BLaER1 treated with 17β-estradiol and CSF1 and Interleukin-3, amounts not matched to agents 10 nM and 100 nM (cell line): ENCODE results near the gene ALDH16A1.
"Not testable (repeated sequence)": the region's sequence is repeated elsewhere in the genome, so short reads cannot be mapped to it uniquely, and the experiment has no call there.

Source experiments
- H3K27ac ChIP-seq, 11 experiments: shearing (Covaris generic); formaldehyde crosslinking; 2 replicates each; pipeline ENCODE4 v1.8.1; 2022
- H3K27me3 ChIP-seq, 11 experiments: shearing (Covaris generic); formaldehyde crosslinking; 2 replicates each; pipeline ENCODE4 v1.8.1; 2022
- H3K36me3 ChIP-seq, 11 experiments: shearing (Covaris generic); formaldehyde crosslinking; 2 replicates each; pipeline ENCODE4 v1.8.1; 2022
- H3K4me1 ChIP-seq, 10 experiments: shearing (Covaris generic); formaldehyde crosslinking; 2 replicates each; pipeline ENCODE4 v1.8.1; 2022
- H3K4me2 ChIP-seq, 11 experiments: shearing (Covaris generic); formaldehyde crosslinking; 2 replicates each; pipeline ENCODE4 v1.8.1; 2022
- H3K4me3 ChIP-seq, 10 experiments: shearing (Covaris generic); formaldehyde crosslinking; 2 replicates each; pipeline ENCODE4 v1.8.1; 2022
- H3K9ac ChIP-seq, 11 experiments: shearing (Covaris generic); formaldehyde crosslinking; 2 replicates each; pipeline ENCODE4 v1.8.1; 2022
- H3K9me3 ChIP-seq, 11 experiments: shearing (Covaris generic); formaldehyde crosslinking; replicated peaks in 1 of 11; 2 replicates each; pipeline ENCODE4 v1.8.1; 2022
- H4K20me1 ChIP-seq, 11 experiments: shearing (Covaris generic); formaldehyde crosslinking; 2 replicates each; pipeline ENCODE4 v1.8.1; 2022
- Cebpa-rat ChIP-seq, 11 experiments: shearing (Covaris generic); IDR thresholded peaks; 2 replicates each; pipeline ENCODE4 v1.8.1; 2022

ALDH16A1 gene

DNA sequence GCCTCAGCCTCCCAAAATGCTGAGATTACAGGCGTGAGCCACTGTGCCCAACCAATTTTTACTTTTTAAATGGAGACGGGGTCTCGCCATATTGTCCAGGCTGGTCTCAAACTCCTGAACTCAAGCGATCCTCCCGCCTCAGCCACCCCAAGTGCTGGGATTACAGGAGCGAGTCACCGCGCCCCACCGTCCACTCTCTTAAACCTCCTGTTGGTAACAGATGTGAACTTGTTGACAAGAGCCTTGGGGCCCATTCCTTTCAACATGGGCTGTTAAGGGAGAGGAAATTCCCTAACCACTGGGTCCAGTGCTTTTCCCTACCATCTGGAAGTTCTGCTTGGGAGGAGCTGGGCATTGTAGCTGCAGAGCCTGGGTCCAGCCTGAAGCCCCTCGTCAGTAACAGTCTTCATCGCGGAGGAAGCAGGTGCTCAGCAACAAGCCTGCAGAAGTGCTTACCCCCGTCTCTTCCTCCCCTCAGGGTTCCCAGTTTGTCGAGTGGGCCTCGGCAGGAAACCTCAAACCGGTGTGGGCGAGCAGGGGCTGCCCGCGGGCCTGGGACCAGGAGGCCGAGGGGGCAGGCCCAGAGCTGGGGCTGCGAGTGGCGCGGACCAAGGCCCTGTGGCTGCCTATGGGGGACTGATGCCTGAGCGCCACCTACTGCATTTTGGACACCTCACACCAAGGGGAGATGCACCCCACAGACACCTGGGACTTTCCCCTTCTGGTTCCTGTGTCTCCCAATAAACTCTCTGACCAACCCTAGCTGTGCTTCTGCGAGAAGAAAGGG is 17.0 kb downstream of the ALDH16A1 start:
- Histone ChIP-seq H3K9ac (peak overlapping the region; percentile 11 to 69 (median 66); a peak in 21 of 22 replicates), H3K9me3 (no peaks in the 10 kb centered on the region), H3K27me3 (no peaks in the 10 kb centered on the region), H3K4me3 (peak overlapping the region in 5 of 10 experiments; percentile 12 to 39 (median 18); a peak in 5 of 20 replicates), H4K20me1 (peaks cover 0 to 15% (median 0%) of the 10 kb centered on the region in 11 experiments; a peak in 6 of 22 replicates), H3K4me1 (peaks cover 54 to 90% (median 80%) of the 10 kb centered on the region in 10 experiments), H3K4me2 (peak overlapping the region; percentile 72 to 94 (median 90)), H3K36me3 (peaks cover 20 to 31% (median 22%) of the 10 kb centered on the region in 11 experiments), H3K27ac (peak overlapping the region; percentile 34 to 82 (median 79); a peak in 21 of 22 replicates)
- no peak for TF ChIP-seq Cebpa-rat (IDR thresholded peaks at IDR 0.05)

DNA sequence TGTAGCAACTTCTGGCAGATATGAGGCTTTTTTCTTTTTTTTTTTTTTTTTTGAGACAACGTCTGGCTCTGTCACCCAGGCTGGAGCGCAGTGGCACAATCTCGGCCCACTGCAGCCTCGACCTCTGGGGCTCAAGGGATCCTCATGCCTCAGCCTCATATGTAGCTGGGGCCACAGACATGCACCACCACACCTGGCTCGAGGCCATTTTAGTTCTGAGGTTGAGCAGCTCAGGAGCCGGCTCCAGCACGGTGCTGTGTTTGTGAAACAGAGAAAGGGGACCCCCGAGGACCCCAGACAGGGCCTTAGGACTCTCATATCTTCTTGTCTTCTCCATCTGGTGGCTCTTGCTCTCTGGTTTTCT is 17.6 kb downstream of the ALDH16A1 start:
- Histone ChIP-seq H3K27ac (peak overlapping the region in 10 of 11 experiments; percentile 76 to 82 (median 79); a peak in 20 of 22 replicates), H3K9me3 (no peaks in the 10 kb centered on the region), H4K20me1 (peaks cover 0 to 15% (median 0%) of the 10 kb centered on the region in 11 experiments; a peak in 6 of 22 replicates), H3K36me3 (peaks cover 14 to 25% (median 16%) of the 10 kb centered on the region in 11 experiments), H3K4me3 (peak overlapping the region in 1 of 10 experiments; percentile 7; a peak in 1 of 20 replicates), H3K4me1 (peaks cover 54 to 96% (median 86%) of the 10 kb centered on the region in 10 experiments), H3K4me2 (peak overlapping the region; percentile 72 to 94 (median 90)), H3K27me3 (no peaks in the 10 kb centered on the region), H3K9ac (peak overlapping the region in 10 of 11 experiments; percentile 55 to 69 (median 66); a peak in 18 of 22 replicates)
- TF ChIP-seq Cebpa-rat (IDR thresholded peaks at IDR 0.05), result no peak

DNA sequence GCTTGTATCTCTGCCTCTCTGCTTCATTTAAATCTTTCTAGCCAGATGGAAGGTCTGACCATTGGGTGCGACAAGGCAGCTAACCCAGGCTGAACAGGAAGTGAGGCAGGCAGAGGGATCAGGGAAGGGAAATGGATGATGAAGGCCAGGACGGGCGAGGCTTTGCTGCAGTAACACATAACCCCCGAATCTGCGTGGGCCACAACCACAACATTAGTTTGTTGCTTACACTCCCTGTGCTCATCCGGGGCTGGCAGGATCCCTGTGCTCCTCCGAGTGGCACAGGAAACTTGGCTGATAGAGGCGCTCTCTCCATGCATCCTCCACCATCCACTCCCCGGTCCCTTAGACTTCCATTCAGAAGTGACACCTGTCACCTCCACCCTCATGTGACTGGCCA is 19.9 kb downstream of the ALDH16A1 start:
- Histone ChIP-seq H3K9me3 (no peaks in the 10 kb centered on the region), H3K9ac (peak overlapping the region in 9 of 11 experiments; percentile 12 to 80 (median 67); a peak in 12 of 22 replicates), H3K36me3 (peaks cover 0 to 6% (median 0%) of the 10 kb centered on the region in 11 experiments; a peak in 5 of 22 replicates), H3K4me3 (peak overlapping the region in 1 of 10 experiments; percentile 63; a peak in 1 of 20 replicates), H3K27ac (peak overlapping the region in 8 of 11 experiments; percentile 13 to 80 (median 66); a peak in 10 of 22 replicates), H3K4me2 (peak overlapping the region; percentile 80 to 96 (median 88)), H3K27me3 (no peaks in the 10 kb centered on the region), H4K20me1 (peaks cover 0 to 15% (median 0%) of the 10 kb centered on the region in 11 experiments; a peak in 6 of 22 replicates), H3K4me1 (peaks cover 50 to 92% (median 90%) of the 10 kb centered on the region in 10 experiments)
- TF ChIP-seq Cebpa-rat (IDR thresholded peaks at IDR 0.05), result no peak

DNA sequence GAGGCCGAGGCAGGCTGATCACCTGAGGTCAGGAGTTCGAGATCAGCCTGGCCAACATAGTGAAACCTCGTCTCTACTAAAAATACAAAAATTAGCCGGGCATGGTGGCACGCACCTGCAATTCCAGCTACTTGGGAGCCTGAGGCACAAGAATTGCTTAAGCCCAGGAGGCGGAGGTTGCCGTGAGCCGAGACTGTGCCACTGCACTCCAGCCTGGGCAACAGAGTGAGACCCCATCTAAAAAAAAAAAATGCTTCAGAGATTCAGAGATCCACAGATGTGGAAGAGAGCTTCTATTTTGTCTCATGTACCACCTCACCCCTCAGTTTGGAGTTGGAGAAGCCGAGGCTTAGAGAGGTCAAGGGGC is 20.5 kb downstream of the ALDH16A1 start:
- H3K9me3 ChIP-seq, H3K36me3 ChIP-seq, H3K27me3 ChIP-seq: not testable (repeated sequence)
- H3K4me3 ChIP-seq, result peak overlapping the region; percentile 46 to 71 (median 56)
- H3K4me1 ChIP-seq, result peaks cover 45 to 87% (median 84%) of the 10 kb centered on the region in 10 experiments
- H3K9ac ChIP-seq, result peak overlapping the region; percentile 65 to 83 (median 76); a peak in 21 of 22 replicates
- H4K20me1 ChIP-seq, result peaks cover 0 to 15% (median 0%) of the 10 kb centered on the region in 11 experiments; a peak in 6 of 22 replicates
- H3K4me2 ChIP-seq, result peak overlapping the region; percentile 80 to 96 (median 88)
- peak overlapping the region in 9 of 11 experiments; percentile 53 to 80 (median 71); a peak in 15 of 22 replicates for H3K27ac ChIP-seq

DNA sequence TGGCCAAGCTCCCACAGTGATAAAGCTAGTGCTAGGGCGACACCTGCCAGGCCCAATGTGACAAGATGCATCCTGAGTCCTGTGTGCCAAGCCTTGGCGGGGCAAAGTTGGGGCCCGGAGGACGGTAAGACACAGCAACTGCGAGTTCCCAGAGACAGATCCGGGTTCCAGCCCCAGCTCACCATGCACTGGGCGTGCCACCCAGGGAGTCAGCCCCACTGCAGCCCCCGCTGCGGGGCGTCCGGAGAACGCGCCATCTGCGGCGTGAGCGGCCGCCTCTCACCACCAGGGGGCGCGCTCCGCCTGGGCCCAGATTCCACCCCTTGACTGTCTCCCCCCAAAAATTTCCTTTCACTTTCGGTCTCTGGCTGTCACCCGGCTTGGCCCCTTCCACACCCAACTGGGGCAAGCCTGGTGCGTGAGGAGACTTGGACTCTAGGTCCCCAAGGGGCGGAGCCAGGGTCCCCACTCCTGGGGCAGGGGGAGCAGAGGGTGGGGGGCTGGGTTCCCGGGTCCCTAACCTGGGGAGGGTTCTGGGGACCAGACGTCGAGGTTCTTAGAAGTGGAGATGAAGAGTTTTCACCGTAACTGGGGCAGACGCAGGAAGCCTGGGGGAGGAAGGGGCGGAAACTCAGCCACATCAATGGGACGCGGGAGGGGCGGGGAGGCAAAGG is 21.0 kb downstream of the ALDH16A1 start, which contains the start of gene FLT3LG:
FLT3LG (plus strand) TSS at position 348 of the 674 bp plus-strand sequence. CDS start 425 bp downstream, outside the sequence.
- Histone ChIP-seq H3K27me3 (no peaks in the 10 kb centered on the region), H3K9ac (peak within 1 kb of the TSS; percentile 65 to 83 (median 76)), H3K4me1 (peaks cover 39 to 85% (median 79%) of the 10 kb centered on the region in 10 experiments), H3K27ac (peak within 1 kb of the TSS; percentile 53 to 80 (median 69); a peak in 20 of 22 replicates), H3K9me3 (no peaks in the 10 kb centered on the region), H3K4me2 (peak within 1 kb of the TSS; percentile 80 to 96 (median 88)), H3K4me3 (peak within 1 kb of the TSS; percentile 46 to 71 (median 56)), H4K20me1 (peaks cover 0 to 15% (median 0%) of the 10 kb centered on the region in 11 experiments; a peak in 6 of 22 replicates), H3K36me3 (peaks cover 0 to 5% (median 0%) of the 10 kb centered on the region in 11 experiments; a peak in 3 of 22 replicates)
- no peak for TF ChIP-seq Cebpa-rat (IDR thresholded peaks at IDR 0.05)

DNA sequence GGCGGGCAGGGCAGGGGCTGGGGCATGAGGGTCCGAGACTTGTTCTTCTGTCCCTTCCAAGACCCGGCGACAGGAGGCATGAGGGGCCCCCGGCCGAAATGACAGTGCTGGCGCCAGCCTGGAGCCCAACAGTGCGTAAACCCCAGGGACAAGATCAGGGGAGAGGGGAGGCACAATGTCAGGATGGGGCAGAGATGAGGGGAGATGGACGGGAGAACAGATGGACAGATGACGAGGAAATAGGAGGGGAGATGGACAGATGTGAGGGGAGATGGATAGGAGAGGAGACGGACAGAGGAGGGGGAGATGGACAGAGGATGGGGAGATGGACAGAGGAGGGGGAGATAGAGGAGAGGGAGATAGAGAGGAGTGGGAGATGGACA is 21.5 kb downstream of the ALDH16A1 start:
- Histone ChIP-seq H3K9me3 (no peaks in the 10 kb centered on the region), H3K27ac (peak overlapping the region in 10 of 11 experiments; percentile 53 to 80 (median 70); a peak in 16 of 22 replicates), H4K20me1 (peaks cover 0 to 11% (median 0%) of the 10 kb centered on the region in 11 experiments; a peak in 6 of 22 replicates), H3K4me1 (peaks cover 34 to 79% (median 74%) of the 10 kb centered on the region in 10 experiments), H3K36me3 (peaks cover 0 to 5% (median 0%) of the 10 kb centered on the region in 11 experiments; a peak in 3 of 22 replicates), H3K4me3 (peak overlapping the region; percentile 46 to 71 (median 56); a peak in 19 of 20 replicates), H3K9ac (peak overlapping the region; percentile 65 to 83 (median 76); a peak in 21 of 22 replicates), H3K27me3 (no peaks in the 10 kb centered on the region), H3K4me2 (peak overlapping the region; percentile 80 to 96 (median 88))
- no peak for TF ChIP-seq Cebpa-rat (IDR thresholded peaks at IDR 0.05)

DNA sequence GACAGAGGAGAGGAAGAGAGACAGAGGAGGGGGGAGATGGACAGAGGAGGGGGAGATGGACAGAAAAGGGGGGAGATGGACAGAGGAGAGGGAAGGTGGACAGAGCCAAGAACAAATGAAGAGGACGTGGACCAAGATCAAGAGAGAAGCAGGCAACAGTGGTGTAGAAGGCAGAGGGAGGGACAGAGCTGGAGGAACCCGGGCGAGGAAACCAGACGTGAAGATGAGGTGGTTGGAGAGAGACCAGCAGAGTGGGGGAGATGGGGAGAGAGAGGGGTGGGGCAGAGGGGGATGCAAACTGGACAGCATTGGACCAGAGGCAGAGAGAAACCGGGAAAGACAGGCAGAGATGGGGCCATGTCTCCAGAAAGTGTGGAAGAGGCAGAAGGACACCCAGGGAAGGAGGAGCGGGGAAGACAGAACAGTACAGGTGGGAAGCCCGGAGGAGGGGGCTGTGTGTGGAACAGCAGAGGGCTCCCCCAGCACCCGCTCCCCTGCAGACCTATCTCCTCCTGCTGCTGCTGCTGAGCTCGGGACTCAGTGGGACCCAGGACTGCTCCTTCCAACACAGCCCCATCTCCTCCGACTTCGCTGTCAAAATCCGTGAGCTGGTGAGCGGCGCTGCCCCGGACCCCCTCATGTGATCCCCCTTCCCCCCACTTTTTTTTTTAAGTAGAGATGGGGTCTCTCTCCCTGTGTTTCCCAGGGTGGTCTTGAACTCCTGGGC is 22.3 kb downstream of the ALDH16A1 start:
- Histone ChIP-seq H3K4me1 (peaks cover 26 to 71% (median 66%) of the 10 kb centered on the region in 10 experiments), H3K36me3 (peaks cover 0 to 5% (median 0%) of the 10 kb centered on the region in 11 experiments; a peak in 3 of 22 replicates), H3K4me3 (peak overlapping the region in 2 of 10 experiments; percentile 56 to 71; a peak in 2 of 20 replicates), H3K27me3 (no peaks in the 10 kb centered on the region), H4K20me1 (peaks cover 0 to 3% (median 0%) of the 10 kb centered on the region in 11 experiments; a peak in 2 of 22 replicates), H3K9me3 (no peaks in the 10 kb centered on the region), H3K9ac (peak overlapping the region in 7 of 11 experiments; percentile 67 to 80 (median 76); a peak in 13 of 22 replicates), H3K27ac (peak overlapping the region in 7 of 11 experiments; percentile 53 to 80 (median 72); a peak in 7 of 22 replicates), H3K4me2 (peak overlapping the region; percentile 80 to 96 (median 88))
- TF ChIP-seq Cebpa-rat (IDR thresholded peaks at IDR 0.05), result no peak
